Stimulated activated CD4-positive, alpha-beta T cell treated with anti-CD3 and anti-CD28 coated beads, TNF-alpha, amount 100 ng/mL, for 4 hours (primary cell): ENCODE data around the gene RFX7.

Experiments
- DNase-seq, 3 experiments: peaks; one replicate each; pipeline ENCODE4 v3.0.0-alpha.2; 2020; ENCODE audit warnings: low read depth in 3 of 3

Gene RFX7

GRCh38 chr15:56126409-56126808 is 117.3 kb downstream of the RFX7 start:
- DNase-seq, result no peak

GRCh38 chr15:56124391-56124790 is 119.3 kb downstream of the RFX7 start:
- DNase-seq, result no peak

GRCh38 chr15:56105855-56106254 is 137.8 kb downstream of the RFX7 start:
- DNase-seq, result no peak

GRCh38 chr15:56102441-56102840 is 141.2 kb downstream of the RFX7 start:
- no peak for DNase-seq

- no peak for DNase-seq
Observed at GRCh38 chr15:56099311-56099710, 144.4 kb downstream of the RFX7 start.

- no peak for DNase-seq
Observed at GRCh38 chr15:56098195-56098863, 145.3 kb downstream of the RFX7 start.

- no peak for DNase-seq
Observed at GRCh38 chr15:56095406-56095805, 148.3 kb downstream of the RFX7 start.

GRCh38 chr15:56094171-56094570 is 149.5 kb downstream of the RFX7 start:
- DNase-seq, result no peak

GRCh38 chr15:56088389-56088788 is 155.3 kb downstream of the RFX7 start:
- no peak for DNase-seq

- DNase-seq, result no peak
Observed at GRCh38 chr15:56086566-56086965, 157.1 kb downstream of the RFX7 start.

- no peak for DNase-seq
Observed at GRCh38 chr15:56082263-56082761, 161.4 kb downstream of the RFX7 start.

- DNase-seq, result no peak
Observed at GRCh38 chr15:56077081-56077480, 166.6 kb downstream of the RFX7 start.

GRCh38 chr15:56076640-56077039 is 167.0 kb downstream of the RFX7 start:
- DNase-seq, result no peak

GRCh38 chr15:56074481-56075265 is 169.0 kb downstream of the RFX7 start:
- DNase-seq, result no peak

- DNase-seq, result no peak
Observed at GRCh38 chr15:56064152-56064551, 179.5 kb downstream of the RFX7 start.

GRCh38 chr15:56059716-56060115 is 184.0 kb downstream of the RFX7 start:
- no peak for DNase-seq

GRCh38 chr15:56058986-56059385 is 184.7 kb downstream of the RFX7 start:
- DNase-seq, result no peak

GRCh38 chr15:56056626-56057025 is 187.1 kb downstream of the RFX7 start:
- no peak for DNase-seq

GRCh38 chr15:56053046-56053400 is 190.7 kb downstream of the RFX7 start:
- no peak for DNase-seq

- no peak for DNase-seq
Observed at GRCh38 chr15:56052395-56053045, 191.2 kb downstream of the RFX7 start.

- no peak for DNase-seq
Observed at GRCh38 chr15:56051676-56052075, 192.0 kb downstream of the RFX7 start.

GRCh38 chr15:56049577-56049976 is 194.1 kb downstream of the RFX7 start:
- DNase-seq, result no peak

GRCh38 chr15:56047354-56047753 is 196.3 kb downstream of the RFX7 start:
- no peak for DNase-seq
